GM21529 (cell line): ENCODE results near the gene CTNNBL1.

Experiments used
- ATAC-seq: cut with Tn5 transposase; IDR thresholded peaks from one replicate; pipeline ENCODE4 v1.9.1; 2021; ENCODE audit not compliant: unreplicated experiment

CTNNBL1 gene

DNA sequence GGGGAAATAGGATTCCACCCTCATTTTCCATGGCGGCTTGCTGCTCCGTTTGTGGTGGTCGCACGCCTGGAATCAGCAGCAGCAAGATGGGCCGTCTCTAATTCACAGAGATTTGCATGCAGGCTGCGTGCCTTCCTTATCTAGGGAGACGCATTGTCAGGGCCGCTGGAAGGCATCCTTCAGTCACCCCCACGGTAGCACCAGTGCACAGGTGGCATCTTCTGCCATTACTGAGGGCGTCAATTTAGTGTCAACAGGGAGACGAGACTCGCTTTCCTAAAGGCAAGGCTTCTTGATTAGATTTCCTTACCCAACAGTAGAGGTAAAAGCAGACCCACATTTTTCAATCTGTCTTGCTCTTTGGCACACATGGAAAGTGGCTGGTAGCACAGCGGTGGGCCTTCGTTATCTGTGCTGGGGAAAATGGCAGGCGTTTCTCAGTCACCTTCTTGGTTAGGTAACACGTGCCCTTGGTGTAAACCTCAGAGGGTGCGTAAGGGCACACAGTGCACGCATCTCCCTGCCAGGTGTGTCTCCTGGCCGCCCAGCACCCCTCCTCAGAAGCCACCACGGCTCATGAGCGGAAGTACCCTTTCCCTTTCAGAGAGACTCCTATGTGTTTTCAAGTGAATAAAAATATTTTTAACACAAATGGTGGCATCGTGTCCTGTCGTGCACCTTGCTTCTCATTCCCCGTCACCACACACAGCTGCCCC is 181.8 kb downstream of the CTNNBL1 start:
- ATAC-seq: no peak

DNA sequence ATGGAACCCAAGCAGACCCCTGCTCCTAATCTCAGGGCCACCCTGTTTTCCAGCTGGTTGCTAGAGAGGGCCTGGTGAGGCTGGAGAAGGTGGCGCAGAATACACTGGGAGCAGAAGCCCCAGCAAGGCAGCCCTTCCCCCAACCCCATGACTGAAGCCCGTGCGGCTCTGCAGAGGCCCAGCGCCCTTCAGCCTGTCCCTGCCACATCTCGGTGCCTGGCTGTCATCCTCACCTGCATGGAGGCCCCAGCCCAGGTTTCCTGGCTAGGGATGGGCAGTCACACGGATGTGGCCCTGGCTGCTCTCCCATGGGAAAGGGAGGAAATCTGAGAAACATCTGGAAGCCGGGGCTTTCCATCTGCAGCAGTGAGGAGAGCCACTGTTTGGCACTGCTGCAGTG is 183.0 kb downstream of the CTNNBL1 start:
- ATAC-seq: no peak

DNA sequence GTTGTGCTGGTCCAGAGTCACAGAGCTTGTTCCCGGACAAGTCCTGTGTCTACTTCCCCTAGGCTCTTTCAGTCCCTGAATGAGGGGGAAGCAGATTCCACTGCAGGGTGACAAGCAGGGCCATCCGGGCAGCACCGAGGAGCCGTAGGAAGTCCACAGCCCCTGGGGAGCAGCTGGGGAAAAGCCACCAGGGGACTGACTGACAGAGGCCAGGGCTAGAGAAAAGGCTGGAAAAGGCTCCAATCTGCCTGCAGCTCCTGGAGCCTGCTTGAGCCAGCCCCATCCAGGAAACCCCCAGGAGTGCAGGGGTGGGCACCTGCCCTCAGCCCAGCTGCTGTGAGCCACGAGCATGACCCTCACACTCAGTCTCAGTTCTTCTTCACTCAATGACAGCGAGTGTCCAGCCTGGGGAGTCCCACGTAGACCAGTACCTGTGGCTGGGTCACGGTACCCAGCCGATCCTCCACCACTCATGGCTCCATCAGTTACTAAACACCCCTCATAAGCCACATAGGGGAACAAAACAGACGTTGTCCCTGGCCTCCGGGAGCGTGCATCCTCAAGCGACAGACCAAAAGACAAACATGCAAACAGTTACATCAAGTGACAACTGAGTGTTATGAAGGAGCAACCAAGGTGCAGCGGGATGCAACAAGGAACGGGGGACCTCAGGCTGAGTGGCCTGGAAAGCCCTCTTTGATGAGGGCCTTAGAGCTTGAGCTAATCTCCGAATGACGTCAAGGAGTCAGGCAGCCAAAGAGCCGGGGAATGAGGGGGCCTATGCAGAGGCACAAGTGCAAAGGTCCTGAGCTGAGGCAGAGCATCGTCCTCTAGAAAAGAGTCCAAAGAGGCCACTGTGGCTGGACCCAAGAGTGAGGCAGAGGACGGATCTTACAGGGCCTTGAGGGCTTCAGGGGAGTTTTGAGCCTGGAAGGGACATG is 184.3 kb downstream of the CTNNBL1 start:
- no peak for ATAC-seq

DNA sequence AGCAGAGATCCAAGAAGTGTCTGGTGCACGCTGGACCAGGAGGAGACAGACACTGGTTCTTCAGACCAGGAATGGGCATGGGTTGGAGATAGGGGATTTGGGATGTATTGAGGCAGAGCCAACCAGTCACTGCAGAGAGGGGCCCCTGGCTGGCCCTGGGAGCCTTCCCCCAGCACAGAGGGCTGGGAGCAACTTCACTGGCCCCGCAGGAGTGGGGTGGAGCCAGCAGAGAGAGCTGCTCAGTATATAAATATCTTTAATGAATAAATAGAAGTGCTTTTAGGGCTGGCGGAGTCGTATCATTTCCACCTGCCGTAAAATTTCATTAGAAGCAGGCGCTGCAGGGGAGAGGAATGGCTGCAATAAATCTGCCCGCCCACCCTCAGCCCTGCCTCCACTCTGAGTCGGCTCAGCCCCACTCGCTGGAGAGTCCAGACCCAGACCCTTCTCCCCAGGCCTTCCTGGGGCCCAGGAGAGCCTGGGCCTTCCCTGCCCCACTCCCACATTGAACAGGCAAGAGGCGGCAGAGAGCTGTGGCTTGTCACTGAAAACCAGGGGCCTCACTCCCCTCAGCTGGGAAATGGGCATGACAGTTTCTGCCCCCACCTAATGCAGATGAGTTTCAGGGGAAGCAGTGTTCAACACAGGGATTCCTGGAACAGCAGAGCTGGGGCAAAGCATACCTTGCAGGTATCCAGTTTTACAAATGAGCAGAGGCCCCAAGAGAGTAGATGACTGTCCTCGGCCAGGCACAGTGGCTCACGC is 185.2 kb downstream of the CTNNBL1 start:
- no peak for ATAC-seq

DNA sequence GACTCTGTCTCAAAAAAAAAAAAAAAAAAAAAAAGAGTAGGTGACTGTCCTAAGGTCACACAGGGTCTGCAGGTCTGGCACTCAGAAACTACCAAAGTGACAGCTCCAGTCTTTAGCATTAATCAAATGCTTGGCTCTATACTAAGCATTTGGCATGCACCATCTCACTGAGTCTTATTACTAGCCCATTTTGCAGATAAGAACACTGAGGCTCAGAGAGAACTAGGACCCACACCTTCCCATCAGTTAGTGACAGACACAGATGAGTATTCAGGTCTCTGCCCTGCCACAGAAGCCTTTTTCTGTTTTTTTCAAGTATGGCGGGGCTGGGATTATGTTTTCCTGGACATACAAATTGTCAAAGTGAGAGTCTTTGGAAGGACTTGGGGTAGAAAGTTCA is 186.0 kb downstream of the CTNNBL1 start:
- ATAC-seq: no peak

DNA sequence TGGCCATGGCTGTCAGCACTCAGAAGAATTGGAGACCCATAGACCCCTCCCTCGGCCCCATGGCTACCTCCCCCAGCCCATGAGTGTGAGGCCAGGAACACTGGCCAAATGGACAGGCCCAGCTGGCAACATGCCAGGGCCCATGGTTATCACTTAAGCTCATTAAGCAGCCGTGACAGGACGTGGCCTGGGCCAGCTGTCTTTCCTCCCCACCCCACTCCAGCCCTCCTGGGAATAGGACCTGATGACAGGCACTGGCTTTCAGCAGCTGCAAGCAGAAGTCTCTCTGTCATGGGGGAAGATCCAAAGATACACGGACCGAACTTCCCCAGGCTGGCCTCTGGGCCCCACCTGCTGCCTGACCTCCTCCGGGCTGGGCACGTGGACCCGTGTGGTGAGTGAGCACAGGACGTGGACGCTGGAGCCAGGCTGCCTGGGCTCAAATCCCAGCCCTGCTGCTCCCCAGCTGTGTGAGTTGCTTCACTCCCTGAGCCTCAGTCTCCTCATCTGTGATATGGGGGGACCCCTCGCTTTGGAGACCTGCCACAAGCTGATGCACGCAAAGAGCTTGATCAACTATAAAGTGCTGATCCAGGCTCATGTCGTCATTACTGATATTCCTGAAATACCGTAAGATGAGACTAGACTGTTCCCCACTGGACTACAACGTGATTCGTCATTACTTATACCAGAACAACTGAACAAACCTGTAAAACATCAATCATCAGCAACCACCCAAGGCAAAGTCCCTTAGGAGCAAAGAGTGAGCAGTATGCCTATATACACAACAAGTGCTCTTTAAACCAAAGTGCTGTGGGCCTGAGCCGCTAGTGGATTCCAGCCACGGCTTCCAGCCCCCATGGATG is 187.1 kb downstream of the CTNNBL1 start:
- no peak for ATAC-seq

GRCh38 chr20:37881601-37882343 is 187.9 kb downstream of the CTNNBL1 start:
- ATAC-seq: no peak

DNA sequence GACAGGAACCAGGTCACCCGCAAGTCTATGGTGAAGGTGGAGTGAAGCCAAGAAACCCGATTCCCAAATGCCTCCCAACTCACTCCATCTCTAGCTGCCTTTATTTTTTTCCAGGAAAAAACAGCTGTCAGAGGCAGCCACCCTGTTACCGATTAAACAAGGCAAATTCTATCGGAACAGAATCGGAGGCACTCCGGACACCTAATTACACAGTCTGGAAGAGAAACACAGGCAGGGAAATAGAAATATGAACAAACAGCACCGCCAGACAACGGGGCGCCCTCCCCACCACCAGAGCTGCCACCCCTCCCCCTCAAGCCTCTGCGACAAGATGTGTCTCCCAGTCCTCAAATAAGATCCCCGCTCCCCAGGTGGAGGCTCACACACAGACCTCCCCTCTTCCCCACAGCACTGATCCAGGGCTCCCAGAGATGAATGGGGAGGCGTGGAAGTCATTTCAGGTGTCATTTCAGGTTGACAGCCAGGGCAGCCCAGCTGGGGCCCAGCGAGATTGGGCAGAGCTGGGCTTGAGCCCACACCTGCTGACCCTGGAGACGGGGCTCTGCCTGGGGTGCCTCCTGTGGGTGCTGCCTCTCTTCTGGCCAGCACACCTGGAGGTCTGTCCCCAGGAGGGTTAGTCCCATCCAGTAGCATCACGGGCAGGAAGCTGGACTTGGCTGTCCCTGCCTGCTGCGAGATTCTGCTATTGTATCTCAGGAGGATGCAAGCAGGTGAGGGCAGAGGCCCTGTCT is 189.3 kb downstream of the CTNNBL1 start:
- no peak for ATAC-seq

GRCh38 chr20:37885042-37885441 is 191.2 kb downstream of the CTNNBL1 start:
- ATAC-seq: no peak

- no peak for ATAC-seq
Measured at GRCh38 chr20:37885593-37886503, 192.0 kb downstream of the CTNNBL1 start.

DNA sequence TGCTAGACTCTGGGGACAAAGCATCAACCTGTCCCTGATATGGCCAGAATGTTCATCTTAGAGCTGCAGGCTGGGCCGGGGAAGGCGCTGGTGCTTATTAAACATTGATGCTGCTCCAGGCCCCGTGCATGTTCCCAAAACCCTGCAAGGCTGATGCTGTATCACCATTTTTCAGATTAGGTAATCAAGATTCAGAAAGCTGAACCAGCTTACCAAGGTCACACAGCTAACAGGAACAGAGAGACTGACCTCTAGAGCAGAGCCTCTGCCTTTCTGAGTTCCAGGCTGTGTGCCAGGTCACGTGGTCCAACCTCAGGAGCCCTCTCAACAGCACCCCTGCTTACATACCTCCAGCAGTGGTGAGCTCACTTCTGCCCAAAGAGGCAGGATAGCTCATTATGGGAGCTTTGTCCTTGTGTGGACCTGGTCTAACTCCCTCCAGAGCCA is 193.0 kb downstream of the CTNNBL1 start:
- ATAC-seq: no peak

GRCh38 chr20:37888641-37889040 is 194.8 kb downstream of the CTNNBL1 start:
- ATAC-seq: no peak

- ATAC-seq: no peak
Measured at GRCh38 chr20:37890108-37890507, 196.3 kb downstream of the CTNNBL1 start.

GRCh38 chr20:37890643-37891042 is 196.8 kb downstream of the CTNNBL1 start:
- ATAC-seq: no peak

DNA sequence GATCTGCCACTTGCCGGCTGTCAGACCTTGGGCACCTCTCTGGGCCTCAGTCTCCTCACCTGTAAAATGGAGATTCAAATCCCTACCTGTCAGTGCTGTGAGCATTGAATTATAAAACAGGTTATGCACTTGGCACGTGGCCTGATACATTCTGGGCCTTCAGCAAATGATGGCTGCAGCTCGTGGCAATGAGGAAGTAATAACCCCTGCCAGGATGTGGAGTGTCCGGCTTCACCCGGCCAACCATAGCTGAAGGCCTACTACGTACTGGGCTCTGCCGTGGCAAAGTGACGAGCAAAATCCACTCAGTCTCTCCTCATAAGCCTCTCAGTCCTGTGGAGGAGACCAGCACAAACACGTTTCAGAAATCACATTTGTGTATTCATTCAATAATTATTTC is 198.2 kb downstream of the CTNNBL1 start:
- no peak for ATAC-seq

DNA sequence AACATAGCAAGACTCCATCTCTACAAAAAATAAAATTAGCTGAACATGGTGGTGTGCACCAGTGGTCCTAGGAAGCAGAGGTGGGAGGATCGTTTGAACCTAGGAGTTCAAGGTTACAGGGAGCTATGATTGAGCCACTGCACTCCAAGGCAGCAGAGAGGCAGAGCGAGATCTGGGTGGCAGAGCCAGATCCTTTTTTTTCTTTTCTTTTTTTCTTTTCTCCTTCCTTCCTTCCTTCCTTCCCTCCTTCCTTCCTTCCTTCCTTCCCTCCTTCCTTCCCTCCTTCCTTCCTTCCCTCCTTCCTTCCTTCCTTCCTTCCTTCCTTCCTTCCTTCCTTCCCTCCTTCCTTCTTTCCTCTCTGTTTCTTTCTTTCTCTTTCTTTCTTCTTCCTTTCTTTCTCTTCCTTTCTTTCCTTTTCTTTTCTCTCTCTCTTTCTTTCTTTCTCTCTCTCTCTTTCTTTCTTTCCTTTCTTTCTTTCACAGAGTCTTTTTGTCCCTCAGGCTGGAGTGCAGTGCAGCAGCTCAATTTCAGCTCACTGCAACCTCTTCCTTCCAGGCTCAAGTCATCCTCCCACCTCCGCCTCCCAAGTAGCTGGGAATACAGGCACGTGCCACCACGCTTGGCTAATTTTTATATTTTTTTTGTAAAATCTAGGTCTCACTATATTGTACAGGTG is 199.9 kb downstream of the CTNNBL1 start:
- ATAC-seq: no peak

GRCh38 chr20:37894454-37894853 is 200.6 kb downstream of the CTNNBL1 start:
- no peak for ATAC-seq
